Measurements from ENCODE around the gene KCNQ1OT1.
"Not testable (repeated sequence)": the region's sequence is repeated elsewhere in the genome, so short reads cannot be mapped to it uniquely, and the experiment has no call there.

KCNQ1OT1 gene

DNA sequence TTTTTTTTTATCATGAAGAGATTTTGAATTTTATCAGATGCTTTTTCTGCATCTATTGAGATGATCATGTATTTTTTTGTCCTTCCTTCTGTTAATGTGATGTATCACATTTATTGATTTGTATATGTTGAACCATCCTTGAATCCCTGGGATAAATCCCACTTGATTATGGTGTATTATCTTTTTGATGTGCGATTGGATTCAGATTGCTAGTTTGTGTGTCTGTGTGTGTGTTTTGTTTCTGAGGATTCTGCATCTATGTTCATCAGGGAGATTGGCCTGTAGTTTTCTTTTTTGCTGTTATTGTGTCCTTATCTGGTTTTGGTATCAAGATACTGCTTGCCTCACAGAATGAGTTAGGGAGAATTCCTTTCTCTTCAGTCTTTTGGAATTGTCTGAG is 52.6 kb downstream of the KCNQ1OT1 start:
- no peak for DNase-seq (ENCODE audit: low spot score)
- CTCF ChIA-PET, result no interaction called here
- TF ChIP-seq, protein P1, sequence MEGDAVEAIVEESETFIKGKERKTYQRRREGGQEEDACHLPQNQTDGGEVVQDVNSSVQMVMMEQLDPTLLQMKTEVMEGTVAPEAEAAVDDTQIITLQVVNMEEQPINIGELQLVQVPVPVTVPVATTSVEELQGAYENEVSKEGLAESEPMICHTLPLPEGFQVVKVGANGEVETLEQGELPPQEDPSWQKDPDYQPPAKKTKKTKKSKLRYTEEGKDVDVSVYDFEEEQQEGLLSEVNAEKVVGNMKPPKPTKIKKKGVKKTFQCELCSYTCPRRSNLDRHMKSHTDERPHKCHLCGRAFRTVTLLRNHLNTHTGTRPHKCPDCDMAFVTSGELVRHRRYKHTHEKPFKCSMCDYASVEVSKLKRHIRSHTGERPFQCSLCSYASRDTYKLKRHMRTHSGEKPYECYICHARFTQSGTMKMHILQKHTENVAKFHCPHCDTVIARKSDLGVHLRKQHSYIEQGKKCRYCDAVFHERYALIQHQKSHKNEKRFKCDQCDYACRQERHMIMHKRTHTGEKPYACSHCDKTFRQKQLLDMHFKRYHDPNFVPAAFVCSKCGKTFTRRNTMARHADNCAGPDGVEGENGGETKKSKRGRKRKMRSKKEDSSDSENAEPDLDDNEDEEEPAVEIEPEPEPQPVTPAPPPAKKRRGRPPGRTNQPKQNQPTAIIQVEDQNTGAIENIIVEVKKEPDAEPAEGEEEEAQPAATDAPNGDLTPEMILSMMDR (conservative IDR thresholded peaks at IDR 0.05; ENCODE audit: low read depth), result no peak
- POLR2A ChIA-PET (ENCODE audit: low non-redundant PET), result no interaction called here
- no peak overlapping the region for H3K27ac ChIP-seq

DNA sequence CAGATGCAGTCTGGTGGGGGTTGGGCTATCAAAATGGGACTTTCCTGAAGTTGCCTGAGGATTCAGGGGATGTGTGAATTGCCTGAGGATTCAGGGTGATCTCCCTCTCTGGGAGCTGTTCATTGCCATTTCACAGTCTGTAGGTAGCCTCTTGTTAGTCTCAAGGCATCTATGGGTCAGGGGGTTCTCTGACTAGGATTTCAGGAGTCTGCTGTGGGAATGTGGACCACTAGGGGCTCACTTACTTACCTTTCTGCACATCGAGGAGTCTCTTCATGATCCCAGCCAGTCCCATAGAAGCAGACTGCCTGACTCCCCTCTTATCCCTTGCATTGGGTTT is 54.0 kb downstream of the KCNQ1OT1 start:
- POLR2A ChIA-PET (ENCODE audit: low non-redundant PET), result no interaction called here
- DNase-seq (ENCODE audit: low spot score), result no peak
- CTCF ChIA-PET, result no interaction called here
- no peak overlapping the region for H3K27ac ChIP-seq
- TF ChIP-seq, protein P1 (conservative IDR thresholded peaks at IDR 0.05; ENCODE audit: low read depth), result no peak

DNA sequence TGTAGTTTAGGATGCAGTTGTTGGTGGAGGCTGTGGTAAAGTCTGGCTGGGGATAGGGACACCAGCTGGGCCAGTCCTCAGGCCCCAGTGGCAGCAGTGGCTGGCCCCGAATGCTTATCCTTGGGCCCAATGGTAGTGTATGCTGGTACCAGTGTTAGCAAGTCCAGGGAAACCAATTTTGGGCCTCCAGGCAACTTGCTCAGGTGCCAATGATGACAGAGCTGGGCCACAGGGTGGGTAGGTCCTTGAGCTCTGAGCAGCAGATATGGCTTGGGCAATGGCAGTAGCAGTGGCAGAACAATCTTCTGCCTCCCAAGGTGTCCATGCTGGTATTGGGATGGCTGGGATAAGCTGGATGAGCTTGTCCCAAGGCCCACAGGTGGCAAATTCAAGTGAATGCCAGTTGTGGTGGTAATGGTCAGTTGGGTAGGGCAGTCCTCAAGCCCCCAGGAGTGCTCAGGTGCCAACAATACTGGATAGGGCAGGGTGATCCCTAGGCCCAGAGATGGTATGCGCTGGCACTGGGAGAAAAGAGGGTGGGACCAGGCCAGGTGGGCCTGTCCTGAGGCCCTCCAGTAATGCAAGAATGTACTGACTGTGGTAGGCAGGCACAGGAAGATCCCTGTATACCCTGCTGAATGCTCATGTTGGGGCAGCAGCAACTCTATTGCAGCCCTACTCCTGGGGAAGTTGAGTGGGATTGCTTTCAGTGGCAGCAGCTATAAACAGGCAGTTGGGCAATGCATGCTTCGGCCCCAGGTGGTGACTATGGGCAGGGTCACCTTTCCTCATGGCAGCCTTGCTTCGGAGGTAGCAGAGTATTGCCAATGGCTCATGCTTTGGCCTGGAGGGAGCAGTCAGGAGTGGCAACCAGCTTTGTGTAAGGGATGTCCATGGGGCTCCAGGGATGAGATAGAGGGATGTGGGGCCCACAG is 54.7 kb downstream of the KCNQ1OT1 start:
- no peak for DNase-seq (ENCODE audit: low spot score)
- POLR2A ChIA-PET (ENCODE audit: low non-redundant PET), result no interaction called here
- H3K27ac ChIP-seq, result no peak overlapping the region
- CTCF ChIA-PET, result no interaction called here
- TF ChIP-seq, protein P1 (conservative IDR thresholded peaks at IDR 0.05; ENCODE audit: low read depth), result no peak

DNA sequence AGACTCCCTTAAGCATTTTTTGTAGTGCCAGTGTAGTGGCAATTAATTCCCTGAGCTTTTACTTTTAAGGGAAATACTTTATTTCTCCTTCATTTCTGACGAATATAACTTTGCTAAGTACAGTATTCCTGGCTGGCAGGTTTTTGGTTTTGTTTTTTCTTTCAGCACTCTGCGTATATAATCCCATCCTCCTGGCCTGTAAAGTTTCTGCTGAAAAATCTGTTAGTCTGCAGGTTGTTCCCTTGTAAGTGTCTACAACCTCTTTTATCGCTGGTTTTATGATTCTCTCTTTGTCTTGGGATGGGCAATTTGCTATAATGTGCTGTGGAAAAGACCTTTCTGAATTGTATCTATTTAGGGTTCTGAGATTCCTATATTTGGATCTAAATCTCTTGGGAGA is 56.0 kb downstream of the KCNQ1OT1 start:
- no peak for DNase-seq (ENCODE audit: low spot score)
- TF ChIP-seq, protein P1 (conservative IDR thresholded peaks at IDR 0.05; ENCODE audit: low read depth), result no peak
- ChIA-PET CTCF (no interaction called here), POLR2A (ENCODE audit: low non-redundant PET) (no interaction called here)
- H3K27ac ChIP-seq, result no peak overlapping the region

DNA sequence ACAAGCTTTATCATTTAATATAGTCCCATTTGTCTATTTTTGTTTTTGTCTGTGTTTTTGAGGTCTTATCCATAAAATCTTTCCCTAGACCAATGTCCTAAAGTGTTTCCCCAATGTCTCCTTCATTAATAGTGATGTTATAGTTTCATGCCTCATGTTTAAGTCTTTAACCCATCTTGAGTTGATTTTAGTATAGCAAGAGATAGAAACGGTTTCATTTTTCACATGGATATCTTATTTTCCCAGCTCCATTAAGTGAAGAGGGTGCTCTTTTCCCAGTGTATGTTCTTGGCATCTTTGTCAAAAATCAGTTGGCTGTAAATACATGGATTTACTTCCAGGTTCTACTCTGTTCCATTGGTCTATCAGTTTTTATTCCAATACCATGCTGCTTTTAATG is 58.2 kb downstream of the KCNQ1OT1 start:
- POLR2A ChIA-PET (ENCODE audit: low non-redundant PET), result no interaction called here
- DNase-seq (ENCODE audit: low spot score), result no peak
- CTCF ChIA-PET, result no interaction called here
- H3K27ac ChIP-seq, result no peak overlapping the region
- TF ChIP-seq, protein P1 (conservative IDR thresholded peaks at IDR 0.05; ENCODE audit: low read depth), result no peak

DNA sequence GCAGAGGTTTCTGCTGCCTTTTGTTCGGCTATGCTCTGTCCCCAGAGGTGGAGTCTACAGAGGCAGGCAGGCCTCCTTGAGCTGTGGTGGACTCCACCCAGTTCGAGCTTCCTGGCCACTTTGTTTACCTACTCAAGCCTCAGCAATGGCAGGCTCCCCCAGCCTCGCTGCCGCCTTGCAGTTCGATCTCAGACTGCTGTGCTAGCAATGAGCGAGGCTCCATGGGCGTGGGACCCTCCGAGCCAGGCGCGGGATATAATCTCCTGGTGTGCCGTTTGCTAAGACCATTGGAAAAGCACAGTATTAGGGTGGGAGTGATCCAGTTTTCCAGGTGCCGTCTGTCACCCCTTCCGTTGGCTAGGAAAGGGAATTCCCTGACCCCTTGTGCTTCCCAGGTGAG is 60.0 kb downstream of the KCNQ1OT1 start:
- POLR2A ChIA-PET (ENCODE audit: low non-redundant PET); CTCF ChIA-PET; H3K27ac ChIP-seq; DNase-seq (ENCODE audit: low spot score): not testable (repeated sequence)

DNA sequence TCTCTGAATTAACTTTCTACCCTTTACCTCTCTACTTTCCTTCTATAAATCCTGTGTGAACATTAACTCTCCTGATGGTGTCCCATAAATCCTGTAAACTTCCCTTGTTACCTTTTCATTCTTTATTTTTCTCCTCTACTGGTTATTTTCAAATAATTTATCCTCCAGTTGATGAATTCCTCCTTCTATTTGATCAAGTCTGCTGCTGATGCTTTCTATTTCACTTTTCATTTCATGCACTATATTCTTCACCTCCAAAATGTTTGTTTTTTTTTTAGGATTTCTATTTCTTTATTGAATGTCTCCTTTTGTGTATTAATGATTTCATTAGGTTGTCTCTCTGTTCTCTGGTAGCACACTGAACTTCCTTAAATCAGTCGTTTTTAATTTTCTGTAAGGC is 68.6 kb downstream of the KCNQ1OT1 start:
- TF ChIP-seq, protein P1 (conservative IDR thresholded peaks at IDR 0.05; ENCODE audit: low read depth), result no peak
- DNase-seq (ENCODE audit: low spot score), result no peak
- POLR2A ChIA-PET (ENCODE audit: low non-redundant PET), result no interaction called here
- CTCF ChIA-PET, result no interaction called here
- H3K27ac ChIP-seq, result no peak overlapping the region
